Measurements from ENCODE around the gene CEP83. TPM values are rescaled to one million over a fixed set of nuclear protein-coding genes. Genes with fewer than 3 reads are reported as not detected.

Gene CEP83
- total and polyA plus RNA-seq, 8 donors, result 7.0 to 14.5 (median 8.7) TPM

GRCh38 chr12:94267921-94268471, 191.7 kb downstream of the CEP83 start:
- TF ChIP-seq CTCF (IDR thresholded peaks at IDR 0.05), result no peak
- peak overlapping the region in 2 of 4 donors; percentile 44 to 46 for H3K27ac ChIP-seq
- no peaks in the 10 kb centered on the region for H3K4me1 ChIP-seq
- no peaks in the 10 kb centered on the region for H3K27me3 ChIP-seq
- no peaks in the 10 kb centered on the region for H3K9me3 ChIP-seq
- WGBS, 2 donors, result 75 to 81% methylated on average over 5 of the region's 5 CpGs
- ATAC-seq, result no peak
- H3K4me3 ChIP-seq, result no peak overlapping the region
- H3K36me3 ChIP-seq, result no peaks in the 10 kb centered on the region
- FAIRE-seq, result no peak
- no peak for DNase-seq
- intact Hi-C loops (cut with DNase I), result no loop called here

DNA sequence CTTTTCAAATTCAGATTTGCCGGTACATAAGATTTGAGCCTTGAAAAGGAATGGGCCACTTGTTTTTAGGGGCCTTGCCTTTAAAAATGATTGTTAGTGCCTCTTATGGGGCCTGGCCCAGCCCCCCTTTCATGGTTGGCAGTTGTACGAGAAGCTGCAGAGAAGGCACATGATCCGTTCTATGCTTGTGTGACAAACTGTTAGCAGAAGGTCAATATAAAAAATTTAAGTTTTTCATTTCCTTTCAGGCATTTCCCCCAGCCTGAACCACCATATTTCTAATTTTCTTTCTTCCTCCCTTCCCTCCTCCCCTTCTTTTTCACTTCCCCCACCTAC, 192.2 kb downstream of the CEP83 start:
- Histone ChIP-seq H3K4me3 (no peak overlapping the region), H3K9me3 (no peaks in the 10 kb centered on the region), H3K4me1 (no peaks in the 10 kb centered on the region), H3K27me3 (no peaks in the 10 kb centered on the region), H3K36me3 (no peaks in the 10 kb centered on the region), H3K27ac (peak overlapping the region in 2 of 4 donors; percentile 44 to 46)
- intact Hi-C loops (cut with DNase I), result no loop called here
- FAIRE-seq (no peak), ATAC-seq (peak in 1 of 4 donors; percentile 18), DNase-seq (no peak)
- no peak for TF ChIP-seq CTCF (IDR thresholded peaks at IDR 0.05)
- 77 to 78% methylated on average over 3 of the region's 3 CpGs for WGBS, 2 donors

- no peak overlapping the region for H3K4me3 ChIP-seq
- H3K4me1 ChIP-seq, result no peaks in the 10 kb centered on the region
- peak overlapping the region in 2 of 4 donors; percentile 44 to 55 for H3K27ac ChIP-seq
- ATAC-seq (peak in 2 of 4 donors; percentile 12 to 16), FAIRE-seq (no peak), DNase-seq (no peak)
- 55 to 66% methylated on average over 11 of the region's 11 CpGs for WGBS, 2 donors
- TF ChIP-seq CTCF (IDR thresholded peaks at IDR 0.05), result no peak
- no peaks in the 10 kb centered on the region for H3K9me3 ChIP-seq
- intact Hi-C loops (cut with DNase I), result no loop called here
- no peaks in the 10 kb centered on the region for H3K27me3 ChIP-seq
- H3K36me3 ChIP-seq, result no peaks in the 10 kb centered on the region
These were observed 192.7 kb downstream of the CEP83 start for GRCh38 chr12:94266796-94267536.

DNA sequence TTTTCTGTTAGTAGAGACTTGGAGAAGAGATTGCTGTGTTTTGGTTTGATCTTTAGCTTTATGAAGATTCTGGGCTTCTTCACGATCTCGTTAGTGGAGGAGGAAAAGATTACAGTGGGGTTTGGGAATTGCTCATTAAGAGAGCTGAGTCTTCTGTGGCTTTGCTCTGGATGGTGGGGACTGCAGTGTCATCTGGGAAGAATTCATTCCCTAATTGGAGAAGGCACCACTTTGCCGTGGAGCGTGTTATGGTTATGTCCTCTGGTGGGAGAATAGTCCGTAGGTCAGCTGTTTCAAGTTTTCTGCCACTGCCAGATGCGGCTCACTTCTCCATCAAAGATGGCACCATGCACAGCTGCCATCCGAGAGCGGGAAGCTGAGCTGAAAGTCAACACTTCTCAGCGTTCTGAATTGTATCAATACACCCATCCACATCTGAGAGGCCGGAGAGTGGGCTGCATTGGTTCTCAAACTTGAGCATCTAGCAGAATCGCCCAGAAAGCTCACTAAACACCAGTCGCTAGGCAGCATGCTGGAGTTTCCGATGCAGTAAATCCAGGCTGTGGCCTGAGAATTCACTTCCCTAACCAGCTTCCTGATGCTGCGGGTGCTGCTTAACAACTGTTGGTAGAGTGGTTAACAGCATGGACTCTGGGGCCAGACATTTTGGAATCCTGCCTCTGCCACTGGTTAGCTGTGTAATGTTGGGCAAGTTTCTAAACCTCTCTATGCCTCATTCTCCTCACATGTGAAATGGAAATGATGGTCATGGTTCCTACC, 193.5 kb downstream of the CEP83 start:
- no peak for FAIRE-seq
- H3K27ac ChIP-seq, result peak overlapping the region in 2 of 4 donors; percentile 22 to 55

More for the DNA sequence above, 193.5 kb downstream of the CEP83 start:
- Histone ChIP-seq H3K4me1 (no peaks in the 10 kb centered on the region), H3K27me3 (no peaks in the 10 kb centered on the region), H3K9me3 (no peaks in the 10 kb centered on the region), H3K4me3 (no peak overlapping the region), H3K36me3 (no peaks in the 10 kb centered on the region)
- no peak for DNase-seq
- ATAC-seq, result peak in 1 of 4 donors; percentile 7
- TF ChIP-seq CTCF (IDR thresholded peaks at IDR 0.05), result no peak
- intact Hi-C loops (cut with DNase I), result no loop called here
- 77 to 85% methylated on average over 14 of the region's 14 CpGs for WGBS, 2 donors
